GM12864 (cell line): ENCODE measurements around the gene TACC3.

Source experiments
- DNase-seq: peaks from one replicate; pipeline ENCODE4 v3.0.0-alpha.2; 2011; ENCODE audit warnings: low read depth
- H3K4me3 ChIP-seq: 2 replicates; pipeline ENCODE4 v1.5.1; 2011; ENCODE audit warnings: mild to moderate bottlenecking, low read depth, low read length, control low read depth
- TF ChIP-seq, protein P1 (sequence below): IDR thresholded peaks from 2 replicates; pipeline ENCODE4 v1.5.1; 2011; ENCODE audit warnings: low read depth, mild to moderate bottlenecking, moderate library complexity, low read length, control low read depth, inconsistent platforms; ENCODE audit errors: missing control alignments

The TACC3 gene

DNA sequence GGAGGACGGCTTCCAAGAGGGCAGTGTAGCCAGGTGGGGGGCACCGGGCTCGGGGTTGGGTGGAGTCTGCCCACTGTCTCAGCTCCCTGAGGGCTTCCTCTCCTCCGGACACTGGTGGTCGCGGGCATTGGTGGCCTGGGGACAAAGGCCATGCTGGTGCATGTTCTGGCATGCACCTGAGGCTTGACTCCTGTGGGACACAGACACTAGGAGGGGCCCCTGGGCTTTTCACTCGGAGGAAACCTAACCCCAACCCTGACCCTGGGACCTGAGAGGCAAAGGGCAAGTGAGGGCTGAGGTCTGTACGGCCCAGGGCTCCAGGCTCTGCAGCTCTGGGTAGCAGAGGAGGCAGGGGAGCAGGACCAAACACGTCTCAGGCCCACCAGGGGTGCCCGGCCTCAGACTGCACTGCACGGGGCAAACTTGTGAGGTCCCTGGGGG, 49.5 kb downstream of the TACC3 start:
- H3K4me3 ChIP-seq = no peak overlapping the region
- DNase-seq = no peak

DNA sequence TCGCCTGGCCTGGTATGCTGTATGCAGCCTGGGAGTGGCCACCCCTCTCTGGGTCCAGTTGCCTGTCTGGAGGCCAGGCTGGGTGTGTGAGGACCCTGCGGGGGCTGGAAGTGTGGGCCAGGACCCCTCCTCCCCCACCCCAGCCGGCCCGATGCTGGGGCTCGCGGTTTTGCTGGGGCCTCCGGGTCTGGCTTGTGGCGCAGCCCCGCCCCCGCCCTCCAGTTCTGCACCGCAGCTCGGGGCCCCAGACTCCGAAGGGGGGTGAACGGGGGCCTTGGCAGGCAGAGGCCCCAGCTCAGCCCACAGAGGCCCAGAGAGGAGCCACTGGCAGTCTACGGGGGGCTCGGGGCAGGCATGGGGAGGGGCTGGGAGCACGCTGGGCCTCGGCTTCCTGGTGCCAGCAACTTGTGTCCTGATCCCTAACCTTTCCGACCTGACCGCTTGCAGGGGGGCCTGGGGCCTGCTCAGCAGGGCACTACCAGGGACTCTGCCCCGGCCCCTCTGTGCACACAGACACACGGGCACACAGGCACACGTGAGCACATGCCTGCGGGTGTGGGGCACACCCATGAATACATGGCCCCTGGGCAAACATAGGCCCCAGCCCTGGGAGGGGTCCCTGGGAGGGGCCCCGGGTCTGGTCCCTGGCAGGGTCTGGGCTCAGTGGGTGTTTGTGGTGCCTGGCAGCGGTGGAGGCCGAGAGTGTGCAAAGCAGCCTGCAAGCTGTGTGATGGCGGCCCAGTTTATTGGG, 50.4 kb downstream of the TACC3 start:
- H3K4me3 ChIP-seq = no peak overlapping the region
- TF ChIP-seq, protein P1, sequence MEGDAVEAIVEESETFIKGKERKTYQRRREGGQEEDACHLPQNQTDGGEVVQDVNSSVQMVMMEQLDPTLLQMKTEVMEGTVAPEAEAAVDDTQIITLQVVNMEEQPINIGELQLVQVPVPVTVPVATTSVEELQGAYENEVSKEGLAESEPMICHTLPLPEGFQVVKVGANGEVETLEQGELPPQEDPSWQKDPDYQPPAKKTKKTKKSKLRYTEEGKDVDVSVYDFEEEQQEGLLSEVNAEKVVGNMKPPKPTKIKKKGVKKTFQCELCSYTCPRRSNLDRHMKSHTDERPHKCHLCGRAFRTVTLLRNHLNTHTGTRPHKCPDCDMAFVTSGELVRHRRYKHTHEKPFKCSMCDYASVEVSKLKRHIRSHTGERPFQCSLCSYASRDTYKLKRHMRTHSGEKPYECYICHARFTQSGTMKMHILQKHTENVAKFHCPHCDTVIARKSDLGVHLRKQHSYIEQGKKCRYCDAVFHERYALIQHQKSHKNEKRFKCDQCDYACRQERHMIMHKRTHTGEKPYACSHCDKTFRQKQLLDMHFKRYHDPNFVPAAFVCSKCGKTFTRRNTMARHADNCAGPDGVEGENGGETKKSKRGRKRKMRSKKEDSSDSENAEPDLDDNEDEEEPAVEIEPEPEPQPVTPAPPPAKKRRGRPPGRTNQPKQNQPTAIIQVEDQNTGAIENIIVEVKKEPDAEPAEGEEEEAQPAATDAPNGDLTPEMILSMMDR = no peak
- DNase-seq = no peak

More for the DNA sequence above, 49.5 kb downstream of the TACC3 start:
- TF ChIP-seq, protein P1 = no peak

- DNase-seq = no peak
- H3K4me3 ChIP-seq = no peak overlapping the region
- TF ChIP-seq, protein P1 = no peak
These were observed 51.7 kb downstream of the TACC3 start for GRCh38 chr4:1772853-1773538.

DNA sequence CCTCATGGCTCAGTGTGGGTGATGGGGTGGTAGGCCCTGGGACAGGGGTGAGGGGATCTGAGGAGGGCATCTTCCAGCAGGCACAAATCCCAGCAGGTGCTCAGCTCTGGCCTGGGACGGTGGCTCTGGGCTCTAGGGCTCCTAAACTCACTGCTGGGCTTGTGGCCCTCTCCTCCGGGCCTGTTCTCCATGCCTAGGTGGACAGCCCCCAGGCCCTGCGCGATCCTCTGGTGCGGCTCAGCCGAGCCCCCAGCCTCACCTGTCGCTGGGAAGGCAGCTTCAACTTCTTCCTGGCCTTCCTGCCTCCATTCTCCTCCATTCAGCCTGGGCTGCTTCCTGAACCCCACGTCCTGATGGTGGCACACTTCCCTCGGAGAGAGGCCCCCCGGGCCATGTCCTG, 52.4 kb downstream of the TACC3 start:
- DNase-seq = no peak
- no peak overlapping the region for H3K4me3 ChIP-seq
- TF ChIP-seq, protein P1 = no peak

DNA sequence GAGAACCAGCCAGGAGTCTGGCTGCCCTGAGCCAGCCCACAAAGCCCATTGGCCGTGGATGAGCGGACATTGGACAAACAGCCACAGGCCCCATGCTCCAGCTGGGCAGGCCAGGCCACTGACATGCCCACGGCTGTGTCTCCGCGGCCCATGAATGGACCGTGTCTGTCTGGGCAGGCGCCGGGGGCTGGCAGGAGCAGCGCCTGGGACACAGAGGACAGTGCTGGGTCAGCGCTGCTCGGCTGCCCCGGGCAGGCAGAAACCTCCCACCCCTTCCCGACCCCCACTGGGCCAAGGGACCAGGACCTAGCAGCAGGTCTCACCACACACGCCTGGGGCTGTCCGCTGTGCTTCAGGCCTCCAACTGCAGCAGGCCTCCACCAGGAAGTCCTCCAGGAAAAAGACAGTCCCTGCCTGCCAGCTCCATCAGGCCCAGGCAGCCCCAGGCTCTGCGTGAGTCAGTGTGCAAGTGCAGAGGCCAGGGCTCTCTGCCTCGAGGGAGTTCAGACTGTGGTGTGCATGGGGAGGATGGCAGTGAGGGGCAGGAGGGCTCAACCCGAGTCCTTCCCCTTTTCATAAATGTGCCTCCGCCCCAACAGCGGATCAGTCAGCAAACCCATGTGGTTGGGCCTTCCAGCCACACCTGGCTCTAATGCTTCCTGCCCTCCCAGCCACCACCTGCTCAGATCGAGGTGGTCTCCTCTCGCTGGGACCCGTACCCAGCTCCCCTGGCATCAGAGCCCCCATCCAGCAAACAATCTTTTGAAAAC, 54.6 kb downstream of the TACC3 start:
- DNase-seq = no peak
- no peak overlapping the region for H3K4me3 ChIP-seq
- TF ChIP-seq, protein P1 = no peak

DNA sequence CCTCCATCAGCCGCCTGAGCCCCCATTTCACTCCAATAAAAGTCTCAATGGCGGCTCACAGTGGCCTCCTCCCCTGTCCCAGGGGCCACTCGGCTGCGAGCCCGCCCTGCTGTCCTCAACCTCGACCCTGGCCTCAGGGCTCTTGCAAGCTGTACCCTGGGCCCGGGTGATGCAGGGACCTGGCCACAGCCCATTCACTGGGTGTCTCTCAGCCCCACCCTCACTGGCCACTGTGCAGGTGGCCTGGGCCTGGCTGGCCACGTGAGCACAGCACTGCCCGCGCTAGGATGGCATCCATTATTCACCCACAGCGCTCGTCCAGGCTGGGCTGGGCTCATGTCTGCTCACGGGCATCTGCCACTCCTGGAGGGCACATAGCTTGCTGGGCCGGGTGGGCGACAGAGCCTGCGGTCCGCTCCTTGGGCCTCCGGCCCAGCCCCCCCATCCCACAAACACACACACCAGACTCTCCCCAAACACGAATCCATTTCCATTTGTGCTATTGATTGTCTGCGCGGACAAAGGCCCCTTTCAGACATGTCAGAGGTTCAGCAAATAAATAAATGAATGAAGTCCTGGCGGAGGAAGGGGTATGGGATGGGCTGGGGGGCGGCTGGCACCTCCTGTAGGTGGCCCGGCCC, 55.3 kb downstream of the TACC3 start:
- TF ChIP-seq, protein P1 = no peak
- DNase-seq = no peak
- H3K4me3 ChIP-seq = no peak overlapping the region
